Measurements from ENCODE around the gene NFX1. TPM values are rescaled to one million over a fixed set of nuclear protein-coding genes. Genes with fewer than 3 reads are reported as not detected.
A peak's percentile ranks its signal among the peaks of the same experiment; 100 is the strongest.

NFX1 gene
- total and polyA plus RNA-seq, 9 of the 15 experiments (the other 6 are each of a cell fraction or from before 2014, with no cell fraction given) = 8.8 to 38.9 (median 26.8) TPM

- 0 out of 6 replicates have a peak, but pooled peaks of 1 of the 3 experiments have one; percentile 3 for TF ChIP-seq CTCF (IDR thresholded peaks at IDR 0.05 in 2 of 3, conservative IDR thresholded peaks at IDR 0.05 in 1 of 3; ENCODE audit: insufficient read depth in 2 of 3, low read depth in 1 of 3, low read length in 3 of 3)
- TF ChIP-seq TFE3 (CRISPR knock-in tag; IDR thresholded peaks at IDR 0.05) = peak; percentile 56
- no peak for TF ChIP-seq IRF2 (CRISPR knock-in tag; IDR thresholded peaks at IDR 0.05)
- TF ChIP-seq NFRKB (IDR thresholded peaks at IDR 0.05; ENCODE audit: low read depth) = peak; percentile 45; the same call in 1 of the 2 replicates
- TF ChIP-seq KAT7 (CRISPR knock-in tag; IDR thresholded peaks at IDR 0.05; ENCODE audit: borderline replicate concordance) = 0 out of 2 replicates have a peak, but pooled peaks have one; percentile 45
- TF ChIP-seq RAD51 (IDR thresholded peaks at IDR 0.05; ENCODE audit: borderline replicate concordance, low read depth) = peak; percentile 82
These were observed 26.3 kb upstream of the NFX1 start (continued) for GRCh38 chr9:33264003-33264472.

All from K562 (cell line).